Panc1 (cell line): ENCODE results near the gene TUFT1. TPM values are rescaled to one million over a fixed set of nuclear protein-coding genes. Genes with fewer than 3 reads are reported as not detected.

Source experiments
- ATAC-seq: fragments of 200-7000 bp; cut with Tn5 transposase; 2 replicates; pipeline ENCODE4 v1.9.1; 2020; ENCODE audit warnings: mild to moderate bottlenecking, moderate library complexity
- BruUV-seq: library from RNA; stranded (reverse); fragments of 400-500 nt; replicated peaks from 2 replicates; lab custom pipeline; 2021; lab: Mats Ljungman, UMichigan
- CTCF ChIA-PET: fragments of 300-600 bp; sonication (Branson Sonifier 250); formaldehyde crosslinking; loops from one replicate; lab custom pipeline; 2022; ENCODE audit warnings: antibody characterized with exemption; lab: Charles Lee
- POLR2A ChIA-PET: fragments of 300-600 bp; sonication (Branson Sonifier 250); formaldehyde crosslinking; loops from one replicate; lab custom pipeline; 2022; ENCODE audit warnings: antibody characterized with exemption; lab: Charles Lee
- DNase-seq: peaks from one replicate; pipeline ENCODE4 v3.0.0-alpha.2; 2010; ENCODE audit warnings: low read depth, low spot score
- H3K27ac ChIP-seq: 2 replicates; pipeline ENCODE4 v1.5.1; 2011; ENCODE audit warnings: mild to moderate bottlenecking, low read length, inconsistent platforms
- H3K27me3 ChIP-seq: fragments of 200-500 bp; sonication (Bioruptor generic); 2 replicates; pipeline ENCODE4 v1.6.0; 2014; ENCODE audit warnings: low read length, inconsistent platforms; ENCODE audit not compliant: control insufficient read depth, insufficient read depth
- H3K36me3 ChIP-seq: fragments of 200-500 bp; sonication (Bioruptor generic); 2 replicates; pipeline ENCODE4 v1.5.1; 2014; ENCODE audit warnings: inconsistent platforms, mild to moderate bottlenecking, low read length, moderate library complexity; ENCODE audit not compliant: control insufficient read depth, insufficient read depth
- H3K4me1 ChIP-seq: 2 replicates; pipeline ENCODE4 v1.5.1; 2011; ENCODE audit warnings: inconsistent platforms, mild to moderate bottlenecking, low read length, moderate library complexity; ENCODE audit not compliant: control insufficient read depth, insufficient read depth
- H3K4me3 ChIP-seq, 2 experiments: 2 replicates each; pipeline ENCODE4 v1.5.1; 2011 to 2012; ENCODE audit warnings: low read depth in 2 of 2, low read length in 2 of 2, mild to moderate bottlenecking in 2 of 2, inconsistent platforms in 1 of 2, moderate library complexity in 1 of 2
- H3K9me3 ChIP-seq: fragments of 200-500 bp; sonication (Bioruptor generic); 2 replicates; pipeline ENCODE4 v1.5.1; 2014; ENCODE audit warnings: low read depth, mild to moderate bottlenecking, inconsistent platforms, low read length, moderate library complexity; ENCODE audit not compliant: control insufficient read depth, insufficient read depth
- CTCF ChIP-seq: fragments of 450-650 bp; IDR thresholded peaks from 2 replicates; pipeline ENCODE4 v1.5.1; 2017; ENCODE audit warnings: mild to moderate bottlenecking
- POLR2AphosphoS5 ChIP-seq: IDR thresholded peaks from 2 replicates; pipeline ENCODE4 v1.6.1; 2012; ENCODE audit warnings: mild to moderate bottlenecking, low read depth, low read length, moderate library complexity
- REST ChIP-seq, 2 experiments: IDR thresholded peaks; 2 replicates each; pipeline ENCODE4 v1.6.1; 2011 to 2012; ENCODE audit warnings: low read depth in 2 of 2, control low read depth in 1 of 2, low read length in 1 of 2, mild to moderate bottlenecking in 1 of 2, moderate library complexity in 1 of 2; ENCODE audit not compliant: insufficient read depth in 1 of 2
- SIN3A ChIP-seq: IDR thresholded peaks from 2 replicates; pipeline ENCODE4 v1.6.1; 2012; ENCODE audit warnings: low read depth, mild to moderate bottlenecking, low read length, moderate library complexity, borderline replicate concordance; ENCODE audit not compliant: insufficient read depth
- TCF7L2 ChIP-seq: IDR thresholded peaks from 2 replicates; pipeline ENCODE4 v1.6.1; 2011; ENCODE audit warnings: mild to moderate bottlenecking, low read depth, low read length, inconsistent platforms
- in situ Hi-C: cut with HindIII; loops from 2 replicates; pipeline ENCODE4 v1.10.0; 2016; ENCODE audit warnings: low sequenced_read_pairs, low pct_unique_long_range_greater_than_20kb
- intact Hi-C: fragments of 100-400 bp; cut with micrococcal nuclease; formaldehyde crosslinking; loops from one replicate; pipeline ENCODE4 v1.10.0; 2022; ENCODE audit not compliant: unreplicated experiment
- total RNA-seq: library from RNA; stranded (reverse); gene quantifications from one replicate; pipeline ENCODE4 v1.2.1, GENCODE V29; 2021; ENCODE audit not compliant: unreplicated experiment

TUFT1 gene
- total RNA-seq, 1 experiment from 2014 or later, result 66.4 TPM

GRCh38 chr1:151534662-151535278 lies 5.3 kb upstream of the TUFT1 start:
- CTCF ChIA-PET, result interaction anchor here (1.4 kb wide), 1 partner anchor 200 kb away, joined by 4 read pairs; no protein-coding TSS in a partner anchor
- Histone ChIP-seq H3K4me1 (peaks cover 12% of the 10 kb centered on the region), H3K27me3 (no peaks in the 10 kb centered on the region), H3K4me3 (no peak overlapping the region), H3K36me3 (no peaks in the 10 kb centered on the region), H3K9me3 (no peaks in the 10 kb centered on the region), H3K27ac (no peak overlapping the region; the same call in 1 of the 2 replicates)
- POLR2A ChIA-PET, result no interaction called here
- no peak for TF ChIP-seq POLR2AphosphoS5
- TF ChIP-seq TCF7L2, result no peak
- TF ChIP-seq REST (IDR thresholded peaks at IDR 0.05; ENCODE audit: insufficient read depth in 1 of 2, low read depth in 2 of 2, low read length in 1 of 2), result no peak
- peak; percentile 97 for TF ChIP-seq CTCF
- TF ChIP-seq SIN3A, result no peak
- in situ Hi-C loops, result no loop called here
- ATAC-seq (peak; percentile 84), DNase-seq (no peak)
- intact Hi-C loops, result no loop called here
- BruUV-seq, result no TSS peak

GRCh38 chr1:151535326-151536271 lies 4.5 kb upstream of the TUFT1 start:
- no TSS peak for BruUV-seq
- ATAC-seq (no peak), DNase-seq (no peak)
- no peak overlapping the region for H3K4me3 ChIP-seq
- TF ChIP-seq SIN3A, result no peak
- no peak for TF ChIP-seq CTCF
- TF ChIP-seq POLR2AphosphoS5, result no peak
- no peak for TF ChIP-seq TCF7L2
- TF ChIP-seq REST (IDR thresholded peaks at IDR 0.05; ENCODE audit: insufficient read depth in 1 of 2, low read depth in 2 of 2, low read length in 1 of 2), result no peak
- H3K4me1 ChIP-seq, result peaks cover 13% of the 10 kb centered on the region
- intact Hi-C loops, result no loop called here
- in situ Hi-C loops, result no loop called here
- H3K36me3 ChIP-seq, result no peaks in the 10 kb centered on the region
- no peaks in the 10 kb centered on the region for H3K9me3 ChIP-seq
- ChIA-PET POLR2A (interaction anchor here (0.7 kb wide), 1 partner anchor 41 kb away, joined by 4 read pairs; no protein-coding TSS in a partner anchor), CTCF (interaction anchor here (1.4 kb wide), 1 partner anchor 199 kb away, joined by 4 read pairs; no protein-coding TSS in a partner anchor)
- H3K27ac ChIP-seq, result no peak overlapping the region
- no peaks in the 10 kb centered on the region for H3K27me3 ChIP-seq
